ENCODE data around the gene VOPP1. TPM values are rescaled to one million over a fixed set of nuclear protein-coding genes. Genes with fewer than 3 reads are reported as not detected.

VOPP1 gene
- total RNA-seq, 1 experiment from 2014 or later, result 21.6 TPM

DNA sequence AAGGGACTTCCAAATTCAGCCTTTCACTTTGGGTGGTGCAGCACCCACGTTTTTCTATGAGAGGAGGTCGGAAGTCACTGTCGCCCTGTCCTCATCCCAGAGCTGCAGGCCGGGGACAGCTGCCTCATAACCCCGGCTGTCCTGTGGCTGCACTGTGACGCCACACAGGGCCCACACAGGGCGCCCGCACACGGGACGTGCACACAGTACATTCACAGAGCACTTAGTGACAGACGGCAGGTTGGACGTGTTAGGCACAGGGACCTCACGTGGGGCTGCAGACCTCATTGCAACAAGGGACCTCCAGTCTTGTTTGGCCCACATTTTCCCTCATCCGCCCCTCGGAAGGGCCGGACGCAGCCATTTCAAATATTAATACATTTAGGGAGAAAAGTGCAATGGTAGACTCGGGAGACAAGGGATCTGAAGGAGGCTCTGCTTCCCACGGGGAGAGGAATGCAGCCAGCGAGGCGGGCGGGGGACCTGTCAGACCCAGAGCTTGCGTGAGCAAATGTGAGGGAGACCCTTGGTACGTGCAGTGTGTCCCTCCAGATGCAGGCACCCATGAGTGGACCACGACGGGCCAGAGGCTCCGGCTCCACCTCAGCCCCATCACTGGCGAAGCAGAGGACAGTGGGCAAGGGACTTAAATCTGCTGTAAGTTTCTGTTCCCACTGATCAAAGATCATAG, 86.7 kb downstream of the VOPP1 start:
- no peak overlapping the region for H2AFZ ChIP-seq (ENCODE audit: low read length)
- H3K79me2 ChIP-seq (ENCODE audit: low read length), result no peaks in the 10 kb centered on the region
- H3K9me2 ChIP-seq (replicated peaks; ENCODE audit: insufficient read depth, low read length), result no peaks in the 10 kb centered on the region
- H4K20me1 ChIP-seq (ENCODE audit: insufficient read depth, low read depth, low read length), result no peaks in the 10 kb centered on the region
- no peak overlapping the region for H3K9ac ChIP-seq (ENCODE audit: low read length)
- H3K4me2 ChIP-seq (ENCODE audit: low read depth, low read length, poor library complexity, severe bottlenecking), result no peak overlapping the region
- no peak overlapping the region for H3K27ac ChIP-seq (ENCODE audit: low read length)
- no peak for DNase-seq
- H3K9me3 ChIP-seq (ENCODE audit: low read length), result no peaks in the 10 kb centered on the region
- no peak overlapping the region for H3K4me3 ChIP-seq (ENCODE audit: low read length)
- no peaks in the 10 kb centered on the region for H3K4me1 ChIP-seq (ENCODE audit: low read length)
- H3K27me3 ChIP-seq (ENCODE audit: low read length), result no peaks in the 10 kb centered on the region
- H3K36me3 ChIP-seq (ENCODE audit: insufficient read depth, low read length), result no peaks in the 10 kb centered on the region

DNA sequence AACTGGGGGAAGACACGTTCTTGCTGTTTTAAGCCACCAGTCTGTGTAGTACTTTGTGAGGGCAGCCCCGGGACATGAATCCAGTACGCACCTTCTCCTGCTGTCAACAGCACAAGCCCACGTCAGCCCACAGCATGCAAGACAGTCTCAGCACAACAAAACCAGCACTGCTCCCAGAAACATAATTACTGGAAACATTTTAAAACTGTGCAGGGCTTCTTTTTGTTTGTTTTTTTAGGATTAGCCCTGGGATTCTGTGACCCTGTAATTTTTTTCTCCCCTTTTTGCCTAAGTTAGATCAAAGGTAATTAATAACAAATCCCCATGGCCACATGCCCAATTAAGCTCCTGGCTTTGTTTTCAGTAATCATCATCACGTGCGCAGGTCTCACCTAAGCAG, 87.5 kb downstream of the VOPP1 start:
- Histone ChIP-seq H3K27me3 (ENCODE audit: low read length) (no peaks in the 10 kb centered on the region), H3K9me3 (ENCODE audit: low read length) (no peaks in the 10 kb centered on the region), H3K9me2 (replicated peaks; ENCODE audit: insufficient read depth, low read length) (no peaks in the 10 kb centered on the region), H3K9ac (ENCODE audit: low read length) (no peak overlapping the region), H3K4me2 (ENCODE audit: low read depth, low read length, poor library complexity, severe bottlenecking) (no peak overlapping the region), H3K4me3 (ENCODE audit: low read length) (no peak overlapping the region), H2AFZ (ENCODE audit: low read length) (no peak overlapping the region), H3K27ac (ENCODE audit: low read length) (no peak overlapping the region), H3K36me3 (ENCODE audit: insufficient read depth, low read length) (no peaks in the 10 kb centered on the region), H4K20me1 (ENCODE audit: insufficient read depth, low read depth, low read length) (no peaks in the 10 kb centered on the region), H3K4me1 (ENCODE audit: low read length) (no peaks in the 10 kb centered on the region), H3K79me2 (ENCODE audit: low read length) (no peaks in the 10 kb centered on the region)
- DNase-seq, result no peak

DNA sequence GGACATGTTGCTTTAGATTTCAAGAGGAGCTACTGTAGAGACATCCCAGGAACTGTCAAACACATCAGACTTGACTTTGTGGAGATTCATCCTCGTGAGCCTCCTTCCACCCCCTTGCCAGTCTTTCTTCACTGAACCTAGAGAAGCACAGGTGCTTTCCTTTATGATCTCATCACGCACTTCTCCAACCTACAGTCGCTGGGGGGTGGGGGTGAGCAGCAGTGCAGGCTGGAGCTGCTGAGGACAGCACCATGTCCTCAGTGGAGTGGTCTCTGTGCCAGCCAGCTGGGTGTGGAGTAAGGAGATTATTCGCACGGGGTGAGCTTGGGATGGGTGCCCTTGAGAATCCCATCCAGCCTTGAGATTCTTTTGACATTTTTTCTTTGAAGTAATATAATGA, 88.1 kb downstream of the VOPP1 start:
- H4K20me1 ChIP-seq (ENCODE audit: insufficient read depth, low read depth, low read length), result no peaks in the 10 kb centered on the region
- DNase-seq, result no peak
- H3K79me2 ChIP-seq (ENCODE audit: low read length), result no peaks in the 10 kb centered on the region
- H3K9ac ChIP-seq (ENCODE audit: low read length), result no peak overlapping the region
- no peak overlapping the region for H2AFZ ChIP-seq (ENCODE audit: low read length)
- no peaks in the 10 kb centered on the region for H3K27me3 ChIP-seq (ENCODE audit: low read length)
- no peaks in the 10 kb centered on the region for H3K4me1 ChIP-seq (ENCODE audit: low read length)
- no peaks in the 10 kb centered on the region for H3K9me2 ChIP-seq (replicated peaks; ENCODE audit: insufficient read depth, low read length)
- no peak overlapping the region for H3K27ac ChIP-seq (ENCODE audit: low read length)
- H3K9me3 ChIP-seq (ENCODE audit: low read length), result no peaks in the 10 kb centered on the region
- no peaks in the 10 kb centered on the region for H3K36me3 ChIP-seq (ENCODE audit: insufficient read depth, low read length)
- H3K4me2 ChIP-seq (ENCODE audit: low read depth, low read length, poor library complexity, severe bottlenecking), result no peak overlapping the region
- H3K4me3 ChIP-seq (ENCODE audit: low read length), result no peak overlapping the region

DNA sequence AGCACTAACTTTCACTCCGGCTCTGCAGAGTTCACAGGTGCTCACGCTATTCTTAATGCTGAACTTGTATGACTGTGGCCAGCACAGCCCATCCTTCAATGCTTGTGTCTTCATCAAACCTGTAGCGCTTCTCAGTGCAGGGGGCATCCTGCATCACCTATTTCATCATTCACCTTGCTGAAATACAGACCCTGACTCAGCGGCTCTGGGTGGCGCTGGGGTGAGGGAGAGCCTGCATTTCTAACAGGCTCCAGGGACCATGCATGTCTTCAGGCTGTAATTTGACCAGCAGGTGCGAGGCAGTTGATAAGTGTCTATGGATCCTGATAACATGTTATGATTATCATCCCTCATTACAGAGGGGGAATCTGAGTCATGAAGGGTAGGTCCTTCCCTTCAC, 89.3 kb downstream of the VOPP1 start:
- Histone ChIP-seq H3K27ac (ENCODE audit: low read length) (no peak overlapping the region), H2AFZ (ENCODE audit: low read length) (no peak overlapping the region), H3K27me3 (ENCODE audit: low read length) (no peaks in the 10 kb centered on the region), H3K9me3 (ENCODE audit: low read length) (no peaks in the 10 kb centered on the region), H4K20me1 (ENCODE audit: insufficient read depth, low read depth, low read length) (no peaks in the 10 kb centered on the region), H3K36me3 (ENCODE audit: insufficient read depth, low read length) (no peaks in the 10 kb centered on the region), H3K4me2 (ENCODE audit: low read depth, low read length, poor library complexity, severe bottlenecking) (no peak overlapping the region), H3K9ac (ENCODE audit: low read length) (no peak overlapping the region), H3K79me2 (ENCODE audit: low read length) (no peaks in the 10 kb centered on the region), H3K4me1 (ENCODE audit: low read length) (no peaks in the 10 kb centered on the region), H3K4me3 (ENCODE audit: low read length) (no peak overlapping the region), H3K9me2 (replicated peaks; ENCODE audit: insufficient read depth, low read length) (no peaks in the 10 kb centered on the region)
- DNase-seq, result no peak

DNA sequence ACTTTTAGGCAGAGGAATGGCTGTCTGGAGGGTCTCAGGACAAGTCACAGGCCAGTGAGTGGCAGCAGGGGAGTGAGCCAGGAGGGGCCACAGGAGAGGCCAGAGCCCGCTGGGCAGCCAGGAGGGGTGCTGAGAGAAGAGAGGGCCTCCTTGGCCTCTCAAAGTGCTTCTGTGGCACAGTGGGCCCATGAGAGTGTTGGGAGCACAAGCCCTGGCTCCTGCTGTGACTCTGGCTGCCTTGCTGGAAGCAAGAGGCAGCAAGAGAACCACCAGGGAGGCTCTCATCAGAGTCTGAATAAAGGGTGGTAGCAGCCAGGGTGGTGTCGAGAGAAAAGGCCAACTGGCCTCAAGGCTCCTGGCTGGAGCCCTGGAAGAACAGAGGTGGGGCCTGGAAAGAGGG, 91.1 kb downstream of the VOPP1 start:
- no peaks in the 10 kb centered on the region for H3K36me3 ChIP-seq (ENCODE audit: insufficient read depth, low read length)
- no peaks in the 10 kb centered on the region for H3K79me2 ChIP-seq (ENCODE audit: low read length)
- H4K20me1 ChIP-seq (ENCODE audit: insufficient read depth, low read depth, low read length), result no peaks in the 10 kb centered on the region
- no peak overlapping the region for H2AFZ ChIP-seq (ENCODE audit: low read length)
- H3K4me1 ChIP-seq (ENCODE audit: low read length), result no peaks in the 10 kb centered on the region
- H3K27me3 ChIP-seq (ENCODE audit: low read length), result no peaks in the 10 kb centered on the region
- no peak overlapping the region for H3K9ac ChIP-seq (ENCODE audit: low read length)
- H3K4me3 ChIP-seq (ENCODE audit: low read length), result no peak overlapping the region
- no peak overlapping the region for H3K27ac ChIP-seq (ENCODE audit: low read length)
- no peaks in the 10 kb centered on the region for H3K9me2 ChIP-seq (replicated peaks; ENCODE audit: insufficient read depth, low read length)
- no peaks in the 10 kb centered on the region for H3K9me3 ChIP-seq (ENCODE audit: low read length)
- no peak for DNase-seq
- H3K4me2 ChIP-seq (ENCODE audit: low read depth, low read length, poor library complexity, severe bottlenecking), result no peak overlapping the region

DNA sequence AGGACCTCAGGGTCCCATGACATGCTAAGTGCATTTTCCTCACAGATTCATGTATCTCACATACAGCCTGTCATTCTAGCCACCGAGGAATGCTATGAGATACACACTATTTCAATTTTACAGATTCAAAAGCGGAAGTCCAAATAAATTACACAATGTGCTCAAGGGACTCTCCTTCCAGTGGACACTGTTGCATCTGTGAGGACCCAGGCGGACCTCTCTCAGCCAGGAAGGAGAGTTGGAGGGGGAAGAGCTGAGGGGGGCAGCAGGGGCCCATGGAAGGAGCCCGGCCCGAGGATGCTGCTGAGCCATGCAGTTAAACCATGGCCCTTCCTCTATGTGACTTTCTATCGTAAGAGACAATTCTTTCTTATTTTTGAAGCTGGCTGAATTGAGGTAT, 93.6 kb downstream of the VOPP1 start:
- no peak overlapping the region for H3K27ac ChIP-seq (ENCODE audit: low read length)
- no peak overlapping the region for H3K9ac ChIP-seq (ENCODE audit: low read length)
- H3K4me2 ChIP-seq (ENCODE audit: low read depth, low read length, poor library complexity, severe bottlenecking), result no peak overlapping the region
- no peak for DNase-seq
- no peaks in the 10 kb centered on the region for H3K9me2 ChIP-seq (replicated peaks; ENCODE audit: insufficient read depth, low read length)
- no peak overlapping the region for H2AFZ ChIP-seq (ENCODE audit: low read length)
- H3K27me3 ChIP-seq (ENCODE audit: low read length), result no peaks in the 10 kb centered on the region
- no peaks in the 10 kb centered on the region for H3K9me3 ChIP-seq (ENCODE audit: low read length)
- no peaks in the 10 kb centered on the region for H4K20me1 ChIP-seq (ENCODE audit: insufficient read depth, low read depth, low read length)
- H3K36me3 ChIP-seq (ENCODE audit: insufficient read depth, low read length), result no peaks in the 10 kb centered on the region
- H3K79me2 ChIP-seq (ENCODE audit: low read length), result no peaks in the 10 kb centered on the region
- H3K4me3 ChIP-seq (ENCODE audit: low read length), result no peak overlapping the region
- H3K4me1 ChIP-seq (ENCODE audit: low read length), result no peaks in the 10 kb centered on the region

DNA sequence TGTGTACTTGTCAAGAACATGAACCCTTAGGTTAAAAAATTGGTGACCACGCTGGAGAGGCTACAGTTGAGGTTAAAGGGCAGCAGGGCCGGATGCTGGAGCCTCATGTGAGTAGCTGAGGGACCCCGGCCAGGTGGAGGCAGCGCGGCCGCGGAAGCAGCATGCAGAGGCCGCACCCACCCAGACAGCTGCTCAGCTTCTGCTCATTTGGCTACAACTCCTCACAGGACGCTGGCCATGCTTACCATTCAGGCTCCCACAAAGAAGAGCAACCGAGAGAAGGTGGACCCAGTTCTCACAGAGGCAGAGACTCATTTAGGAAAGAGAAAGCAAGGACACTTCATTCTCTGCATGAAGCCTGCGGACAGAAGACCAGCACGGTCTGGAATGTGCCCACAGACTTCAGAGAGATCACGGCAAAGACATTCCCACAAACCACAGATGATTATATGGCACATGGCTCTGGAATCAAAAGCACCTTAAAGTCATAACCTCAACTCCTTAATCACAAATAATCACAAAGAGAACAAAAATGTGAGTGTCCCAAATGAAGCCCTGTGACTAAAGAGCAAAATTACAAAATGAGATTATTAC, 94.4 kb downstream of the VOPP1 start:
- Histone ChIP-seq H3K9me2 (replicated peaks; ENCODE audit: insufficient read depth, low read length) (no peaks in the 10 kb centered on the region), H3K4me1 (ENCODE audit: low read length) (no peaks in the 10 kb centered on the region), H3K27ac (ENCODE audit: low read length) (no peak overlapping the region), H3K4me2 (ENCODE audit: low read depth, low read length, poor library complexity, severe bottlenecking) (no peak overlapping the region), H3K36me3 (ENCODE audit: insufficient read depth, low read length) (no peaks in the 10 kb centered on the region), H3K9ac (ENCODE audit: low read length) (no peak overlapping the region), H3K27me3 (ENCODE audit: low read length) (no peaks in the 10 kb centered on the region), H4K20me1 (ENCODE audit: insufficient read depth, low read depth, low read length) (no peaks in the 10 kb centered on the region), H3K9me3 (ENCODE audit: low read length) (no peaks in the 10 kb centered on the region), H2AFZ (ENCODE audit: low read length) (no peak overlapping the region), H3K4me3 (ENCODE audit: low read length) (no peak overlapping the region), H3K79me2 (ENCODE audit: low read length) (no peaks in the 10 kb centered on the region)
- no peak for DNase-seq

DNA sequence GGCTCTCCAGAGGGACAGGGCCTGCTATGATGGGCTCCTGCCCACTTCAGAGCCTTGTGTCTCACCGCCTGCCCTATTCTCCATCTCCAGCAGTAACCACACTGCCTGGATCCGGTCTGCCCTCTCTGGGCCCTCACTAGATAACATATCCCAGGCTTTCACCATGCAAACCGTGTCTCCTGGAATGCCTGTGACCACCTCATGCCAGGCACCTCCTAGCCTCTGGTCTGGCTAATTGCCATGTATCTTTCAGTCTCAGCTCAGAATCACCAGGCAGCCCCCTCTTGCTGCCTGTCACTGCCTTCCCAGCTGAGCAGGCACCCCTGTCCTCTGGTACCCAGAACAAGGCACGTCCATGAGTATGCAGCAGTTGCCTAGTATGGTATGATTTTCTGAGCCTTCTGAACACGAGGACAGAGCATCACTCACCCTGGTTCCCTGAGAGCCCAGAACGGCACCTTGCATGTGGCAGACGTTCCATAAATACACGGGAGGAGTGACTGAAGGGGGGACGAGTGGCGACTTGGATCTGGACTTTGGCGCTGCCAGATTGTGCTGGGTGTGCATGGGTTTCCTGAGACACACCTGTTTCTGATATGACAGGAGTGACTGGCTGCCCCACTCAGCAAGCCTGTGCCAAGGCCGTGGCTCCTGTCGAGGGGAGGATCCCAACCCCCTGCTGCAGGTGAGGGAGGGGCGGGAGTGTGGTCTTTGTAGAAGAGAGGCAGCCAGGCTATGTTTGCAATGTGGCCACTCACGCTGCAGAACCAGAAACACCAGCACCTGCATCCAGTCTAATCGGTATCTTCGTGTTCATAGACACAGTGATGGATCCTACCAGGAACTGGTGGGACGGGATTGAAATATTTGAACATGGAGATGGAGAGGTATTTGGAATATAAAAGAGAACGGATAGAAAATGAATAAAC, 95.2 kb downstream of the VOPP1 start:
- Histone ChIP-seq H3K79me2 (ENCODE audit: low read length) (no peaks in the 10 kb centered on the region), H3K9me2 (replicated peaks; ENCODE audit: insufficient read depth, low read length) (no peaks in the 10 kb centered on the region), H3K36me3 (ENCODE audit: insufficient read depth, low read length) (no peaks in the 10 kb centered on the region), H3K27ac (ENCODE audit: low read length) (no peak overlapping the region), H3K4me2 (ENCODE audit: low read depth, low read length, poor library complexity, severe bottlenecking) (no peak overlapping the region), H4K20me1 (ENCODE audit: insufficient read depth, low read depth, low read length) (no peaks in the 10 kb centered on the region), H2AFZ (ENCODE audit: low read length) (no peak overlapping the region), H3K4me3 (ENCODE audit: low read length) (no peak overlapping the region), H3K9me3 (ENCODE audit: low read length) (no peaks in the 10 kb centered on the region), H3K4me1 (ENCODE audit: low read length) (no peaks in the 10 kb centered on the region), H3K27me3 (ENCODE audit: low read length) (no peaks in the 10 kb centered on the region), H3K9ac (ENCODE audit: low read length) (no peak overlapping the region)
- no peak for DNase-seq
